ENCODE measurements around the gene INSL3.

INSL3 gene

GRCh38 chr19:17859533-17860330 is 38.4 kb upstream of the INSL3 start, which contains the start of gene RPL18A:
Gene RPL18A, plus strand, starts transcription at chr19:17859910. Its CDS starts 47 bp downstream, at chr19:17859957.
- no peaks in the 10 kb centered on the region for H3K9me3 Mint-ChIP-seq
- H3K36me3 Mint-ChIP-seq (ENCODE audit: low read depth): peaks cover 53% of the 10 kb centered on the region
- H3K4me1 Mint-ChIP-seq (ENCODE audit: low read depth): peaks cover 32% of the 10 kb centered on the region
- peak within 1 kb of the TSS; percentile 96 for H3K27ac Mint-ChIP-seq
- H3K4me3 Mint-ChIP-seq: peak within 1 kb of the TSS; percentile 97
- peaks cover 3% of the 10 kb centered on the region for H3K27me3 Mint-ChIP-seq
- intact Hi-C loops (cut with micrococcal nuclease): loop anchor here (1.0 to 5.0 kb wide), 3 partner anchors 73 to 138 kb away; no protein-coding TSS in a partner anchor

- H3K4me3 Mint-ChIP-seq: no peak overlapping the region
- H3K4me1 Mint-ChIP-seq (ENCODE audit: low read depth): peaks cover 30% of the 10 kb centered on the region
- H3K27ac Mint-ChIP-seq: no peak overlapping the region
- peaks cover 3% of the 10 kb centered on the region for H3K27me3 Mint-ChIP-seq
- intact Hi-C loops (cut with micrococcal nuclease): loop anchor here (1.0 to 5.0 kb wide), 3 partner anchors 78 to 151 kb away; no protein-coding TSS in a partner anchor
- H3K9me3 Mint-ChIP-seq: no peaks in the 10 kb centered on the region
- peaks cover 11% of the 10 kb centered on the region for H3K36me3 Mint-ChIP-seq (ENCODE audit: low read depth)
These were observed 34.2 kb upstream of the INSL3 start for GRCh38 chr19:17855280-17856152.

GRCh38 chr19:17854061-17854460 is 32.7 kb upstream of the INSL3 start:
- Mint-ChIP-seq H3K4me3 (no peak overlapping the region), H3K27me3 (peaks cover 3% of the 10 kb centered on the region), H3K27ac (no peak overlapping the region), H3K9me3 (no peaks in the 10 kb centered on the region), H3K36me3 (ENCODE audit: low read depth) (no peaks in the 10 kb centered on the region), H3K4me1 (ENCODE audit: low read depth) (peaks cover 33% of the 10 kb centered on the region)
- intact Hi-C loops (cut with micrococcal nuclease): no loop called here

GRCh38 chr19:17848595-17849292 is 27.4 kb upstream of the INSL3 start:
- Mint-ChIP-seq H3K9me3 (no peaks in the 10 kb centered on the region), H3K27ac (peak overlapping the region; percentile 95), H3K4me1 (ENCODE audit: low read depth) (peaks cover 67% of the 10 kb centered on the region), H3K4me3 (no peak overlapping the region), H3K27me3 (no peaks in the 10 kb centered on the region), H3K36me3 (ENCODE audit: low read depth) (peaks cover 5% of the 10 kb centered on the region)
- intact Hi-C loops (cut with micrococcal nuclease): no loop called here

DNA sequence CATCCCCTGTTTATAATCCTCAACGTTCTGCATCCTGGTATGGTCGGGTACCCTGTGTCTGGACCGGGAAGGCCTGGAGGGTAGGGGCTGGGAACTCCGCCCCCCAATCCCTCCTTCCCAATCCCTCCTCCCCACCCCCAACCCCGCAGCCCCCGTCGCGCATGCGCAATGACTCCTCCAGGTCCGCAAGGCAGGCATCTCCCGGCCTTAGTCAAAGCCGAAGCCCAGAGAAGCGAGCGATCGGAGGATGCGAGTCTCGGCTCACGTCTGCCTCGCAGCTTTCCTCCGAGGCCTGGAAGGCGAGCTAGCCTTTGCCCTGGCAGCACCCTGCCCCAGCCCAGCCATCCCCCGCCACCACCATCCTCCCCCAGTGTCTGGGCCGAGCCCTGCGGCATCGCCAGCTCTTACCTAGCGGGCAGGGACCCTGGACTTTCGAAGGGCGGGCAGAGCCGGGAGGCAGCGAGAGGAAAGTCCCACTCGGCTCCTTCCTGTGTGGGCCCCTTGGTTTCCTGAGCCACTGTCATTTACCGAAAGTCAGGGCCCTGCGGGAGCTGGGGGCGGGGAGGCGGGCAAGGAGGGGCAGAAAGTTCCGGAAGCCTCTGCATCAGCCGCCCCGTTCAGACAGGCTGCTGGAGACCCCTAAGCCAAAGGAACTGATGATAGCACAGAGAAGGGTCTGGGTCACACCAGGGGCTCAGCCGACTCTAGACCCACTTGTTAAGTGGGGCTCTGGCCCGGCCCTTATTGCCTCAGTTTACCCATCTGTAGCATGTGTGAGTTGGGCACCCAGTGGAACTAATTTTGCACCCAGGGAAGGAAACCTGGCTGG is 26.4 kb upstream of the INSL3 start, which contains the start of gene JAK3:
Gene JAK3, minus strand, starts transcription at position 445 of the 829 bp plus-strand sequence. CDS start 3,565 bp downstream, outside the sequence.
- H3K4me1 Mint-ChIP-seq (ENCODE audit: low read depth): peaks cover 75% of the 10 kb centered on the region
- peak within 1 kb of the TSS; percentile 72 for H3K4me3 Mint-ChIP-seq
- peak within 1 kb of the TSS; percentile 95 for H3K27ac Mint-ChIP-seq
- H3K27me3 Mint-ChIP-seq: no peaks in the 10 kb centered on the region
- intact Hi-C loops (cut with micrococcal nuclease): no loop called here
- H3K36me3 Mint-ChIP-seq (ENCODE audit: low read depth): peaks cover 11% of the 10 kb centered on the region
- H3K9me3 Mint-ChIP-seq: no peaks in the 10 kb centered on the region

DNA sequence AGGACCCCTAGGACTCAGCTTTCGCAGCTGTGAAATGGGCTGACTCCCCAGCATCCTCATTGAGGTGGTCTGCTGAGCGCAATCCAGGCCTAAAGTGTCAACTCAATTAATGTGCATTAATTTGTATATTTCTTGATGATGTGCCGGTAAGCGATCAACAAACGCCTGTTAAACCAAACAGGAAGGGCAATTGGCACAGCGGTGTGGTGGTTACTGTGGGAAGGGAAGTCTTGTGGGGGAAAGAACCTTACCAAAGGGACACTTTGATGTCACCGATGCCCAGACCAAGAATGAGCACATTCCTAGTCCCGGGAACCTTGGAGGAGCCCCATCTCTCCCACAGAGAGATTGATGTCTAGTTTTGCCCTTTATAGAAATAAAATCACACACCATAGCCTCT is 24.8 kb upstream of the INSL3 start:
- peaks cover 68% of the 10 kb centered on the region for H3K4me1 Mint-ChIP-seq (ENCODE audit: low read depth)
- no peaks in the 10 kb centered on the region for H3K9me3 Mint-ChIP-seq
- H3K27me3 Mint-ChIP-seq: no peaks in the 10 kb centered on the region
- intact Hi-C loops (cut with micrococcal nuclease): no loop called here
- H3K36me3 Mint-ChIP-seq (ENCODE audit: low read depth): peaks cover 26% of the 10 kb centered on the region
- no peak overlapping the region for H3K4me3 Mint-ChIP-seq
- no peak overlapping the region for H3K27ac Mint-ChIP-seq

- H3K4me1 Mint-ChIP-seq (ENCODE audit: low read depth): peaks cover 51% of the 10 kb centered on the region
These were observed 22.7 kb upstream of the INSL3 start for GRCh38 chr19:17843908-17844490.

GRCh38 chr19:17843292-17843827 is 22.0 kb upstream of the INSL3 start:
- no peaks in the 10 kb centered on the region for H3K9me3 Mint-ChIP-seq
- no peak overlapping the region for H3K4me3 Mint-ChIP-seq
- intact Hi-C loops (cut with micrococcal nuclease): no loop called here
- H3K4me1 Mint-ChIP-seq (ENCODE audit: low read depth): peaks cover 45% of the 10 kb centered on the region
- H3K36me3 Mint-ChIP-seq (ENCODE audit: low read depth): peaks cover 54% of the 10 kb centered on the region
- no peak overlapping the region for H3K27ac Mint-ChIP-seq
- no peaks in the 10 kb centered on the region for H3K27me3 Mint-ChIP-seq

More at GRCh38 chr19:17843908-17844490, 22.7 kb upstream of the INSL3 start:
- intact Hi-C loops (cut with micrococcal nuclease): no loop called here
- Mint-ChIP-seq H3K9me3 (no peaks in the 10 kb centered on the region), H3K27me3 (no peaks in the 10 kb centered on the region), H3K36me3 (ENCODE audit: low read depth) (peaks cover 48% of the 10 kb centered on the region), H3K4me3 (no peak overlapping the region), H3K27ac (no peak overlapping the region)

DNA sequence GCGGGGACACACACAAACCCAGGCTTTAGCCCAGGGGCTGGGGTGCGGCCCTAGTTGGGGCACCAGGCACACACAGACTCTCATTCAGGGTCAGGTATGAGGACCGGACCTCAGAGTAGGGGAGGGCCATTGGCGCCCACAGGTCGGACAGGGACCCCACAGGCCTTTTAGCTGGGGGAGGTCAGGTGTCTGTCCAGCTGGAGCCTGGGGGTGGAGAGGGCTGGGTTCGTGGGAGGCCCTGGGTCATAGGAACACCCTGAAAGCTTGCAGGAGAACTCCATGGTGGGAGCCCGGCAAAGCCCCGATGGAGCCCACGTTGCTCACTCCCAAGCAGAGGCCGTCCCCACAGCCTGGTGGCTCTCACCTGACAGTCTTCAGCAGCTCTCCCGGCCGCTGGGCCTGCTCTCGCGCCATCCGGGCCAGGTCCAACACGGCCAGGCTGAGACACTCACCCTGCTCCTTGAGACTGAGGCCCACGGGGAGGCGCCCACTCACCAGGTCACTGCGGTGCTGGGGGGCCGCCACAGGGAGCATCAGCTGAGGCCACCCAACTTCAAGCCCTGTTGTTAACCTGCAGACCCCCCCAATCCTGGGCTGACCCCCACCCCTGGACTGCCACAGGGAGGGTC is 21.5 kb upstream of the INSL3 start:
- Mint-ChIP-seq H3K9me3 (no peaks in the 10 kb centered on the region), H3K4me1 (ENCODE audit: low read depth) (peaks cover 39% of the 10 kb centered on the region), H3K4me3 (no peak overlapping the region), H3K36me3 (ENCODE audit: low read depth) (peaks cover 60% of the 10 kb centered on the region), H3K27ac (no peak overlapping the region), H3K27me3 (no peaks in the 10 kb centered on the region)
- intact Hi-C loops (cut with micrococcal nuclease): no loop called here

- Mint-ChIP-seq H3K27me3 (no peaks in the 10 kb centered on the region), H3K4me3 (no peak overlapping the region), H3K27ac (no peak overlapping the region), H3K36me3 (ENCODE audit: low read depth) (peaks cover 67% of the 10 kb centered on the region), H3K9me3 (no peaks in the 10 kb centered on the region), H3K4me1 (ENCODE audit: low read depth) (peaks cover 36% of the 10 kb centered on the region)
- intact Hi-C loops (cut with micrococcal nuclease): no loop called here
These were observed 20.7 kb upstream of the INSL3 start for GRCh38 chr19:17841810-17842662.

DNA sequence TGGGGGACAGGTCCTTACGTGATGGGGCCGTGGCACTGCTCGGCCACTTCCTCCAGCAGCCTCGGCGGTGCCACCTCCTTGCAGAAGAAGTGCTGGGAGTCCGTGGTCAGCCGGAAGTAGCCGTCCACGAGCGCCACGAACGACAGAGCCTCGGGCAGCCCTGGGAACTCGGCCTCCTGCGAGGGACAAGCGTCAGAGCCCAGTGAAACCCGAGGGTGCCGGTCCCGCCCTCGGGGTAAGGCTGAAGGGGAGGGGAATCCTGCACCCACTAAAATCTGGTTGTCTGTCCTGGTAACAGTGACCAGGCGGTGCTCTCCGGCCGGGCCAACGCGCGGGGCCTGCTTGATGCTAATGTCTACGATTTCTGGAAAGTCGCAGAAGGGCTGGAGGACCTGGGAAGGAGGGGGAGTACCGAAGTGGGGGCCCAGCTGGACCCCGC is 20.1 kb upstream of the INSL3 start:
- H3K27ac Mint-ChIP-seq: no peak overlapping the region
- intact Hi-C loops (cut with micrococcal nuclease): no loop called here
- no peaks in the 10 kb centered on the region for H3K27me3 Mint-ChIP-seq
- peaks cover 73% of the 10 kb centered on the region for H3K36me3 Mint-ChIP-seq (ENCODE audit: low read depth)
- H3K9me3 Mint-ChIP-seq: no peaks in the 10 kb centered on the region
- peaks cover 34% of the 10 kb centered on the region for H3K4me1 Mint-ChIP-seq (ENCODE audit: low read depth)
- H3K4me3 Mint-ChIP-seq: no peak overlapping the region
